GM18520 (cell line): ENCODE results near the gene IGFALS.

ENCODE experiments used
- ATAC-seq: cut with Tn5 transposase; IDR thresholded peaks from one replicate; pipeline ENCODE4 v1.9.1; 2021; ENCODE audit not compliant: unreplicated experiment

Gene IGFALS

DNA sequence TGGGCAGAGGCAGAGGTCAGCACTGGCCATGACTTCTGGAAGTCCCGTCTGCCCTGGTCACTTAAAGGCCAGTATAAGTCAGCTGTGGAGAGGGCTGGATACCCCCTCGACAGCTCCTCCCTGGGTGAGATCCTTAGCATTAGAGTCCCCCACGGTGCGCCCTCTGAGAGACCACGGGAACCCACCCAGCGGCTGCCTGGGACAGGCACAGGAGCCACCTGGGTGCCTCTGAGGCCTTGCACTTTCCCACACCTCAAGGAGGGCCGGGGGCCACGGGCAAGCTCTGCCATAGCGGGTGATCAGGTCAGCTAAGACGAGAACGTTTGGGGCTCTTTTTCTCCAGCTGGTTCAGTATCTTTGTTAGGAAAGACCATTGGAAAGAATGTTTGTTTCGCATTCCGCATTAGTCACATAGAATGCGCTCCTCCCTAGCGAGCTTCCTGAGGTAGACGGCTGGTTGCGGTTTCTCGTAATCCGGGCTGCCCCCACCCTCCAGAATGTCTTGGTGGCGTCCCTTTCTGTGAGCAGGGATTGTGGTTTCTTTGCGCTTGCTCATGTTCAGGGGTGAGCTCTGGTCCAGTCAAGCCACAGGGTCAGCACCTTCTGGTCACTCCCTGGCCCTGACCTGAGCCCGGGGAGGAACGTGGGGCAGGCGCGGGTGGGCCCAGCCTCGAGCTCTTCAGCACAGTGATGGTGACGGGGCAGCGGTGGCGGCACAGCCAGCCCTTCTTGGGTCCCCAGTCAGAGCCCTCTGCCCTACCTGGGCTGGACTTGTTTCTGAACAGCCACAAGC, 47.4 kb downstream of the IGFALS start:
- ATAC-seq: no peak

- no peak for ATAC-seq
Observed at GRCh38 chr16:1745181-1745899, 48.2 kb downstream of the IGFALS start.

- ATAC-seq: no peak
Observed at GRCh38 chr16:1744338-1744840, 49.1 kb downstream of the IGFALS start.

DNA sequence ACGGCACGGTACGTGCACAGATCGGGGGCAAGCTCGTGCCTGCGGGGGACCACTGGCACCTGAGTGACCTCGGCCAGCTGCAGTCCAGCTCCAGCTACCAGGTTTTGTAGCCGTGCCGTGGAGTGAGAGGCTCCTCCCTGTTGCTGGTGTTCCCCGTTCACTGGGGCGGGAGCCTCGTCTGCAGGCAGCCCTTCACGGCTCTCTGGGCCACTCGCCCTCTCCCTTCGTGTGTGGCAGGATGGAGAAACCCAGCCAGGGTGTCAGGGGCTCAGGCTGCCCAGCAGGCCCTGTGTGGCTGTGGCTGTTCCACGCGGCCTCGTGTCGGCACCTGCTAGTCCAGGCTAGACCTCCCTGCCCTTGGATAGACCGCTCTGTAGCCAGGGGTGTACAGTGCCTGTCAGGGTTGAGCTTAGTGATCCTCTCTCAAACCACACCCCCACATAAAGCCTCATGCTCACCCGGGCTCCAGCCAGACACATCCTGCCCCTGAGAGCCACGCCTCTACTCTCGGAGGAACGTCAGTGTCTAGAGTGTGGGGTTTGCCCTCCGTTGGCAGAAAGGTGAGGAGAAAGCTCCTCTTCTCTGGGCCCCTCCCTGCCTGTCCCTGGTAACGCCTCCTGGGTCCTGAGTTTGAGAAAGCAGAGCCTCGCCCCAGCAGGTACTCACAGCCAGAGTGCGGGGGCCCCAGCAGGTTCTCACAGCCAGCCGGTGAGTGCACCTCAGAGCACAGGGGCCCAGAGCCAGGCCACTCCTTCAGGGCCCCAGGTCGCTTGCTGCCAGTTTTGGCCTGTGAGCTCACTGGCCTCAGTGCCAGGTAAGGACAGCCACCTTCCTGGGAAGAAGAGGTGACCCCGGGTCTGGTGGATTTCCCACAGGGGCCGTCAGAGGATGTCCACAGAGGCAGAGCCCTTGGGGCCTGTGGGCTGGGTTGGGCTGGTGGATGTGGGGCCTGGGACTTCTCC, 49.8 kb downstream of the IGFALS start:
- no peak for ATAC-seq

DNA sequence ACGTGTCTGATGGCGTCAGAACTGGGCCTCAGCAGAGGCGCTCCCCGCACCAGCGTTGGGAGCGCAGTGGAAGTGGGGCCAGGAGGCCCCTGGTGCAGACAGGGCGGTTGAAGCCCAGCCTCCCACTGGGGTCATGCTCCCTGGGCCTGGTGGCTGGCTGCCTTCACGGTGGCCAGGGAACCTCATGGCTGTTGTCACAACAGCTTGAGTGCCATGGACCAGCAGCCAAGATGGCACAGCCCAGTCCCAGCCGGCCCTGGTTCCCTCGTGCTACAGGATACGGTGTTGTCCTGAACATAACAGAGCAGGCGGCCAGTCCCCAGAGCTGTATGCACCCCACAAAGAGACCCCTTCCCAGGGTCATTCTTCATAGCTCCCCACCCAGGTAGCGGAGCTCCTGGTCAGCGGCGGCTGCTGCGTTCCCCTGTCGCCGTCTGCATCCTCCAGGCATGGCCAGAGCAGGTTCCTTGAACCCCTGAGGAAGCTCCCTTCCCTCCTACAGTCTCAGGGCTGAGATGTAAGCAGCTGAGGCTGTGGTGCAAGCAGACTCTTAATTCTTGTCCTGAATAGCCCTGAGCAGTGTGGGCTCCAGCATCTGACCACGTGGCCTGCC, 51.8 kb downstream of the IGFALS start:
- no peak for ATAC-seq

DNA sequence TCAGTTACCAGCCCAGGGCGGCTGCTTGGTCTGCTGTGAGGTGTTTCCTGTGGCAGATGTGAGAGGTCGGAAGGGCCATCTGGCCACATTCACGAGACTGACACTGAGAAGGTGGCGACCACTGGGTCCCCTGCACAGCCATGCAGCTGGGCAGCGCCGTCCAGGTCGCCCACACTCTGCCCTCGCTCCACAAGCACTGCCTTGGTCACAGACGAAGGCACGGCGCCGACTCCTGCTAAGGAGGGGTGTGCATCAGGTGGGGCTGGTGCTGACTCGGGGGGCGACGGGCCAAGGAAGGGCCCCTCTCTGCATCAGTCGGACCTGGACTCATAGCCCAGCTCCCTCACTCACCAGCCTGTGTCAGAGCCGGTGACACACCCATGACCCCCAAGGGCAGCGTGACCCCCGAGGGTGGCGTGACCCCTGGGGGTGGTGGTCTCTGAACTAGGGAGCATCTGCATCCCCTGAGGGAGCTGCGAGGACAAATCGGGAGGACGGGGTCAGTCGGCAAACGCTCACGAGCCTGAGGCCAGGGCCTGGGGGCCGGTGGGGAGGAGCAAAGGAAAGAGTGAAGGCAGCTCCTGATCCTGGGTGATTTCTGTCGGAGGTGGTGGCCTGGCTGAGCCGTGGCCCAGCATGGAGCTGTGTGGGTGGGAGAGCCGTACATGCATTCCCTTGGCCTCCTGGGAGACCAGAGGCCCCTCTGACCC, 52.6 kb downstream of the IGFALS start:
- no peak for ATAC-seq
